Hepatocyte (in vitro differentiated cells): Measurements from ENCODE around the gene TMEM256. TPM values are rescaled to one million over a fixed set of nuclear protein-coding genes. Genes with fewer than 3 reads are reported as not detected.

ENCODE experiments used
- DNase-seq: peaks from one replicate; pipeline ENCODE4 v3.0.0-alpha.2; 2016; ENCODE audit warnings: low spot score
- H2AFZ ChIP-seq: fragments of 200-600 bp; sonication (generic); 2 replicates; pipeline ENCODE4 v1.6.0; 2016; ENCODE audit warnings: antibody characterized with exemption, mild to moderate bottlenecking
- H3K27ac ChIP-seq: fragments of 200-600 bp; sonication (generic); 2 replicates; pipeline ENCODE4 v1.5.1; 2016; ENCODE audit warnings: mild to moderate bottlenecking
- H3K27me3 ChIP-seq: fragments of 200-600 bp; sonication (generic); 2 replicates; pipeline ENCODE4 v1.6.1; 2016
- H3K36me3 ChIP-seq: fragments of 200-600 bp; sonication (generic); replicated peaks from 2 replicates; pipeline ENCODE4 v1.5.1; 2016; ENCODE audit warnings: low read depth; ENCODE audit not compliant: insufficient read depth
- H3K4me1 ChIP-seq: fragments of 200-600 bp; sonication (generic); 2 replicates; pipeline ENCODE4 v1.5.1; 2016; ENCODE audit warnings: mild to moderate bottlenecking, moderate library complexity; ENCODE audit not compliant: insufficient read depth
- H3K4me2 ChIP-seq: fragments of 200-600 bp; sonication (generic); 2 replicates; pipeline ENCODE4 v1.6.0; 2016
- H3K4me3 ChIP-seq: fragments of 200-600 bp; sonication (generic); 2 replicates; pipeline ENCODE4 v1.5.1; 2016; ENCODE audit warnings: mild to moderate bottlenecking
- H3K79me2 ChIP-seq: fragments of 200-600 bp; sonication (generic); 2 replicates; pipeline ENCODE4 v1.6.0; 2017; ENCODE audit warnings: mild to moderate bottlenecking
- H3K9me2 ChIP-seq: fragments of 200-600 bp; sonication (generic); replicated peaks from 2 replicates; pipeline ENCODE4 v1.6.0; 2017; ENCODE audit warnings: mild to moderate bottlenecking; ENCODE audit not compliant: insufficient read depth
- H3K9me3 ChIP-seq: fragments of 200-600 bp; sonication (generic); 2 replicates; pipeline ENCODE4 v1.5.1; 2016; ENCODE audit warnings: low read depth, mild to moderate bottlenecking
- H4K20me1 ChIP-seq: fragments of 200-600 bp; sonication (generic); 2 replicates; pipeline ENCODE4 v1.6.0; 2016; ENCODE audit warnings: mild to moderate bottlenecking; ENCODE audit not compliant: insufficient read depth, poor library complexity, severe bottlenecking
- CTCF ChIP-seq: fragments of 200-600 bp; sonication (generic); IDR thresholded peaks from 2 replicates; pipeline ENCODE4 v1.5.1; 2016; ENCODE audit warnings: antibody characterized with exemption, mild to moderate bottlenecking; ENCODE audit not compliant: poor library complexity
- EZH2 ChIP-seq: fragments of 200-600 bp; sonication (generic); IDR thresholded peaks from 2 replicates; pipeline ENCODE4 v1.6.1; 2016; ENCODE audit warnings: antibody characterized with exemption, mild to moderate bottlenecking, borderline replicate concordance
- EZH2phosphoT487 ChIP-seq: fragments of 200-600 bp; sonication (generic); IDR thresholded peaks from one replicate; pipeline ENCODE4 v1.6.1; 2018; ENCODE audit warnings: antibody characterized with exemption, mild to moderate bottlenecking, low read depth, moderate library complexity; ENCODE audit not compliant: unreplicated experiment, severe bottlenecking
- WGBS: methylation state at CpG from one replicate; pipeline ENCODE4 v1.1.6; 2016; ENCODE audit warnings: low lambda C conversion rate; ENCODE audit errors: missing lambda C conversion rate; 5-methylcytosine and 5-hydroxymethylcytosine counted together
- polyA plus RNA-seq: library from polyadenylated mRNA; unstranded; fragments of >200 nt; fragmentation: Nextera tagmentation; extraction: Ambion mirVana; gene quantifications from 2 replicates; pipeline ENCODE4 v1.2.1, GENCODE V29; 2016
- total RNA-seq: library from RNA; depleted of rRNA; stranded (reverse); fragments of >200 nt; gene quantifications from 2 replicates; pipeline ENCODE4 v1.2.3, GENCODE V29; 2014

Gene TMEM256
- total and polyA plus RNA-seq, 2 experiments from 2014 or later = 105 to 118 TPM

- no peak for DNase-seq
- H3K9me3 ChIP-seq = no peaks in the 10 kb centered on the region
- H4K20me1 ChIP-seq = no peaks in the 10 kb centered on the region
- H3K9me2 ChIP-seq = no peaks in the 10 kb centered on the region
- peaks cover 2% of the 10 kb centered on the region for H3K79me2 ChIP-seq
- H2AFZ ChIP-seq = peak overlapping the region; percentile 46
- no peaks in the 10 kb centered on the region for H3K36me3 ChIP-seq
- H3K4me1 ChIP-seq = peaks cover 50% of the 10 kb centered on the region
- no peak for TF ChIP-seq CTCF
- H3K27me3 ChIP-seq = peaks cover 29% of the 10 kb centered on the region
- 40% methylated on average over 10 of the region's 31 CpGs for WGBS
- no peak overlapping the region for H3K27ac ChIP-seq
- peak overlapping the region; percentile 99 for H3K4me2 ChIP-seq
- peak overlapping the region; percentile 21 for H3K4me3 ChIP-seq
Observed at GRCh38 chr17:7437369-7437863, 33.5 kb upstream of the TMEM256 start.

GRCh38 chr17:7436556-7437368, 32.9 kb upstream of the TMEM256 start:
- DNase-seq = peak; percentile 95
- TF ChIP-seq CTCF (peak; percentile 76), EZH2 (no peak)
- peak overlapping the region; percentile 8 for H3K4me3 ChIP-seq
- peaks cover 2% of the 10 kb centered on the region for H3K79me2 ChIP-seq
- H3K4me2 ChIP-seq = peak overlapping the region; percentile 99
- peaks cover 29% of the 10 kb centered on the region for H3K27me3 ChIP-seq
- peak overlapping the region; percentile 46 for H2AFZ ChIP-seq
- no peaks in the 10 kb centered on the region for H3K9me2 ChIP-seq
- no peaks in the 10 kb centered on the region for H3K36me3 ChIP-seq
- H3K9me3 ChIP-seq = no peaks in the 10 kb centered on the region
- no peaks in the 10 kb centered on the region for H4K20me1 ChIP-seq
- H3K27ac ChIP-seq = peak overlapping the region; percentile 65
- WGBS = 6% methylated on average over 89 of the region's 92 CpGs
- H3K4me1 ChIP-seq = peaks cover 50% of the 10 kb centered on the region

- Histone ChIP-seq H3K27ac (peak overlapping the region; percentile 65), H4K20me1 (no peaks in the 10 kb centered on the region), H3K4me3 (peak overlapping the region; percentile 22), H2AFZ (peak overlapping the region; percentile 23), H3K9me3 (no peaks in the 10 kb centered on the region), H3K27me3 (peaks cover 24% of the 10 kb centered on the region), H3K36me3 (no peaks in the 10 kb centered on the region), H3K4me1 (peaks cover 47% of the 10 kb centered on the region), H3K79me2 (peaks cover 2% of the 10 kb centered on the region), H3K4me2 (peak overlapping the region; percentile 99), H3K9me2 (no peaks in the 10 kb centered on the region)
- WGBS = 9% methylated on average over 38 of the region's 49 CpGs
- TF ChIP-seq CTCF = peak; percentile 14
- TF ChIP-seq EZH2 = no peak
- no peak for TF ChIP-seq EZH2phosphoT487
- peak; percentile 64 for DNase-seq
Observed at GRCh38 chr17:7435676-7436555, 32.0 kb upstream of the TMEM256 start.
